Epithelial cell of esophagus (primary cell): ENCODE measurements around the gene RHBG.

Experiments
- DNase-seq: peaks from one replicate; pipeline ENCODE4 v3.0.0; 2010; ENCODE audit warnings: low read depth
- H3K4me3 ChIP-seq: 2 replicates; pipeline ENCODE4 v1.5.1; 2011; ENCODE audit warnings: mild to moderate bottlenecking, low read length, control low read depth
- CTCF ChIP-seq: IDR thresholded peaks from 2 replicates; pipeline ENCODE4 v1.5.1; 2011; ENCODE audit warnings: low read depth, mild to moderate bottlenecking, low read length, control low read depth, inconsistent platforms; ENCODE audit not compliant: insufficient read depth; ENCODE audit errors: missing control alignments

RHBG gene

DNA sequence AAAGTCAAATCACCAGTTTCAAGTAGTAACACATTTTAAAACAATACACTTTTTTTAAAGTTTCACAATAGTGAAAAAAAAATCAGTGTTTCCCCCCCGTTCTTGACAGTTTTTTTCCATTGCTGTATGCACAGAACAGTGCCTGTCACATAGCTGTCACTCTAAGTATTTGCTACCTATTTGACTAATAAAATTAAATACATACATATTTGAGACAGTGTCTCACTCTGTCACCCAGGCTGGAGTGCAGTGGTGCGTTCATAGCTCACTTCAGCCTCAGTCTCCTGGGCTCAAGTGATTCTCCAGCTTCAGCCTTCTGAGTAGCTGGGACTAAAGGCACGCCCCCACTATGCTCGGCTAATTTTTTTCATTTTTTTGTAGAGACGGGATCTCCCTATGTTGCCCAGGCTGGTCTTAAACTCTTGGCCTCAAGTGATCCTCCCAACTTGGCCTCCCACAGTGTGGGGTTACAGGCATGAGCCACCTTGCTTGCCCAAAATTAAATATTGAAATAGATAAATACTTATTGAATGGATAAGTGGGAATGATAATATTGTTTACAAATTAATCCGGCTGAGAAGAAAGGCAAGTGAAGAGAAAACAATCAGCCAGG lies 12.6 kb upstream of the RHBG start:
- H3K4me3 ChIP-seq, result no peak overlapping the region
- TF ChIP-seq CTCF, result no peak
- DNase-seq, result no peak

GRCh38 chr1:156356875-156357534 lies 12.0 kb upstream of the RHBG start:
- H3K4me3 ChIP-seq, result no peak overlapping the region
- DNase-seq, result peak; percentile 74
- peak; percentile 86 for TF ChIP-seq CTCF

- DNase-seq, result no peak
- TF ChIP-seq CTCF, result no peak
- no peak overlapping the region for H3K4me3 ChIP-seq
These were observed 11.0 kb upstream of the RHBG start for GRCh38 chr1:156357977-156358376.

DNA sequence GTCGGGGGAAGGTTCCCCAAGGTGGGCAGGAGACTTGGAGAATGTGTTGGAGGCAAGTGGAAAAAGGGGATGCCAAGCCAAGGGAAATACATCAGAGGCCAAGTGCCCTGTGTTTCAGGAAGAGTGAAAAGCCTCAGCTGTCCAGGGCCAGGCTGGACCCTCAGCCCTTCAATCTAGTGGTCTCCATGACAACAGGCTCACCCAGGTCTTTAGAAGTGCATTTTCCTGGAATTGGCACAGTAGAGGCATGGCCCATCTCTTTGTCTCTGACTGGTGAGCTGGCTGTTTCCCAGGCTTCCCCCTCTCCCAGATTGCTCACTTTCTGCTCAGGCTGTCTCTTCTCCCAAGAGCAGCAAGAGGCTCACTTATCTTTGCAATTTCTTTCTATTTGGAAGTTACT lies 10.4 kb upstream of the RHBG start:
- no peak for TF ChIP-seq CTCF
- no peak for DNase-seq
- H3K4me3 ChIP-seq, result no peak overlapping the region

DNA sequence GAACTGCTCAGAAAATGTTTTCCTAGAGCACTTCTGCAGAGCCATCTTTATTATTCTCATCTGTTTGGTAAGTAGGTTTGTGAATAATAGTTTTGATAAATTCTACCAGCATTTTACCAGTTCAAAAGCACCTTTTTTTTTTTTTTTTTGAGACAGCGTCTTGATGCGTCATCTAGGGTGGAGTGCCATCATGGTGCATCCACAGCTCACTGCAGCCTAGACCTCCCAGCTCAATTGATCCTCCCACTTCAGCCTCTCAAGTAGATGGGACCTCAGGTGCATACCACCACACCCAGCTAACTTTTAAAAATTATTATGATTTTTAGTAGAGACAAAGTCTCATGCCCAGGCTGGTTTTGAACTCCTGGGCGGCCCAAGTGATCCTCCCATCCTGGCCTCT lies 9.8 kb upstream of the RHBG start:
- no peak for TF ChIP-seq CTCF

DNA sequence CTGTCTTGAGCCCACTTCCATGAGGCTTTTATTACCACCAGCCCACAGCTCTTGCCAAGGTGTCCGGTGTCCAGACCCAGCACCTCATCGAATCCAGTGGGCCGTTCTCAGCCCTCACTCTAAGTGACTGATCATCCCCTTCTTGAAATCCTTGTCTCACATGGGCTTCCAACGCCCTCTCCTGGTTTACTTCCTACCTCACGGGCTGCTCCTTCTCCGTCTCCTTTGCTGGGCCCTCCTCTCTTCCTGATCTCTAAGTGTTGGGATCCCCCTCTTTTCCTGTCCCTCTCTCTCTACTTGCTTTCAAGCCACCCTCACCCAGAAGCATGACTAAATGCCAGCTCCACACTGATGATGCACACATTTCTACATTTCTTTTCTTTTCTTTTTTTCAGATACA lies 9.0 kb upstream of the RHBG start:
- no peak overlapping the region for H3K4me3 ChIP-seq
- DNase-seq, result peak; percentile 43
- TF ChIP-seq CTCF, result peak; percentile 37

More for the DNA sequence above, 9.8 kb upstream of the RHBG start:
- H3K4me3 ChIP-seq, result no peak overlapping the region
- DNase-seq, result no peak

DNA sequence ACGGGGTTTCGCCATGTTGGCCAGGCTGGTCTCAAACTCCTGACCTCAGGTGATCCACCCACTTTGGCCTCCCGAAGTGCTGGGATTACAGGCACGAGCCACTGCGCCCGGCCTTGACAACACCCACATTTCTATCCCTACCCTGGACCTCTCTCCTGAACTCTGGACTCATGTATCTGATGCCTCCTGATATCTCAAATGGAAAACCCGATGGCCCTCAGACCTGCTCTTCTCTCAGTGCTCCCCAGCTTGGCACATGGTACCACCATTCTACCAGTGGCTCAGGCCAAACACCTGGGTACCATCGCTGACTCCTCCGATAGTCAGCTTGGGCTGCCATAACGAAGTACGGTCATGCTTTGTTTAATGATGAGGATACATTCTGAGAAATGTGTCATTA lies 8.5 kb upstream of the RHBG start:
- no peak for DNase-seq
- no peak overlapping the region for H3K4me3 ChIP-seq
- TF ChIP-seq CTCF, result no peak
